Aorta (tissue), 5 donors: ENCODE data around the gene BMP6. TPM values are rescaled to one million over a fixed set of nuclear protein-coding genes. Genes with fewer than 3 reads are reported as not detected.

Experiments
- ATAC-seq: fragments of 200-7000 bp; cut with Tn5 transposase; one replicate; pipeline ENCODE4 v1.9.1; 2022; ENCODE audit warnings: moderate library complexity; ENCODE audit not compliant: low FRiP score
- DNase-seq, 2 donors: peaks; one replicate each; pipeline ENCODE4 v3.0.0-alpha.2; 2020
- H3K27ac ChIP-seq, 2 donors: one replicate each; pipeline ENCODE4 v1.5.1; 2013; ENCODE audit warnings: low read length in 2 of 2, mild to moderate bottlenecking in 2 of 2, moderate library complexity in 2 of 2, control low read depth in 1 of 2, inconsistent platforms in 1 of 2, low read depth in 1 of 2
- H3K27me3 ChIP-seq, 2 donors: one replicate each; pipeline ENCODE4 v1.6.1; 2013; ENCODE audit warnings: control low read depth in 1 of 2, low read length in 1 of 2, mild to moderate bottlenecking in 1 of 2, moderate library complexity in 1 of 2; ENCODE audit not compliant: insufficient read depth in 2 of 2, control insufficient read depth in 1 of 2
- H3K36me3 ChIP-seq, 2 donors: one replicate each; pipeline ENCODE4 v1.6.1; 2013; ENCODE audit warnings: control low read depth in 1 of 2, low read length in 1 of 2, mild to moderate bottlenecking in 1 of 2; ENCODE audit not compliant: insufficient read depth in 2 of 2, control insufficient read depth in 1 of 2
- H3K4me1 ChIP-seq, 2 donors: one replicate each; pipeline ENCODE4 v1.6.1; 2013; ENCODE audit warnings: low read length in 2 of 2, control low read depth in 1 of 2, mild to moderate bottlenecking in 1 of 2, moderate library complexity in 1 of 2; ENCODE audit not compliant: insufficient read depth in 2 of 2, control insufficient read depth in 1 of 2
- H3K4me3 ChIP-seq, 2 donors: one replicate each; pipeline ENCODE4 v1.5.1; 2013; ENCODE audit warnings: low read length in 2 of 2, control low read depth in 1 of 2, mild to moderate bottlenecking in 1 of 2
- H3K9me3 ChIP-seq: one replicate; pipeline ENCODE4 v1.6.1; 2013; ENCODE audit warnings: mild to moderate bottlenecking, low read length; ENCODE audit not compliant: control insufficient read depth
- WGBS, 2 donors: extraction: QIAGEN DNeasy Blood & Tissue Kit; methylation state at CpG; one replicate each; pipeline ENCODE4 v1.1.7; 2013; 5-methylcytosine and 5-hydroxymethylcytosine counted together
- intact Hi-C, 2 donors: fragments of 100-400 bp; cut with DNase I; formaldehyde crosslinking; loops; one replicate each; pipeline versions ENCODE4 v1.14.2 to v1.15.0; 2022
- polyA plus RNA-seq, 2 donors: library from polyadenylated mRNA; stranded (reverse); fragments of 200-250 nt; gene quantifications; one replicate each; pipeline ENCODE4 v1.2.3, GENCODE V29; 2013
- total RNA-seq, 2 donors: library from RNA; stranded (reverse); fragmentation: NEBNext Ultra II Directional; extraction: Animal tissue kit (Norgen Biotek cat#: 25700); gene quantifications; one replicate each; pipeline ENCODE4 v1.2.1, GENCODE V29; 2021
- donor health status: healthy with polysubstance abuse.
- donor health status: Bipolar disorder and iron deficiency.
- donor health status: DM: no; HTN: no; CAD: no.
- donor health status: DM: no; HTN: no; CAD: no.
- donor health status: DM: yes; HTN: yes; CAD: no.

Gene BMP6
- total and polyA plus RNA-seq, 4 donors, result 1.2 to 5.2 (median 4.0) TPM

- ATAC-seq (no peak), DNase-seq (no peak)
- H3K27ac ChIP-seq, result no peak overlapping the region
- no peaks in the 10 kb centered on the region for H3K36me3 ChIP-seq
- intact Hi-C loops, result no loop called here
- H3K4me1 ChIP-seq, result no peaks in the 10 kb centered on the region
- H3K4me3 ChIP-seq, result no peak overlapping the region
- 87 to 91% methylated on average over 3 of the region's 3 CpGs for WGBS, 2 donors
- no peaks in the 10 kb centered on the region for H3K9me3 ChIP-seq
- H3K27me3 ChIP-seq, result peaks cover 0 to 3% of the 10 kb centered on the region in 2 donors
These were observed 77.3 kb downstream of the BMP6 start for GRCh38 chr6:7803214-7803613.

GRCh38 chr6:7805078-7805849, 79.4 kb downstream of the BMP6 start:
- Histone ChIP-seq H3K27ac (no peak overlapping the region), H3K9me3 (no peaks in the 10 kb centered on the region), H3K4me3 (no peak overlapping the region), H3K36me3 (no peaks in the 10 kb centered on the region), H3K27me3 (peaks cover 0 to 3% of the 10 kb centered on the region in 2 donors), H3K4me1 (no peaks in the 10 kb centered on the region)
- intact Hi-C loops, result no loop called here
- ATAC-seq (no peak), DNase-seq (no peak)
- WGBS, 2 donors, result 78% methylated on average over 11 of the region's 11 CpGs

- ATAC-seq (no peak), DNase-seq (no peak)
- Histone ChIP-seq H3K27ac (no peak overlapping the region), H3K27me3 (peaks cover 0 to 3% of the 10 kb centered on the region in 2 donors), H3K36me3 (no peaks in the 10 kb centered on the region), H3K9me3 (no peaks in the 10 kb centered on the region), H3K4me1 (no peaks in the 10 kb centered on the region), H3K4me3 (no peak overlapping the region)
- WGBS, 2 donors, result 33% methylated on average over 6 of the region's 6 CpGs
- intact Hi-C loops, result no loop called here
These were observed 79.9 kb downstream of the BMP6 start for GRCh38 chr6:7805850-7806214.

GRCh38 chr6:7806711-7807110, 80.8 kb downstream of the BMP6 start:
- H3K4me1 ChIP-seq, result no peaks in the 10 kb centered on the region
- WGBS, 2 donors, result 86 to 88% methylated on average over 1 of the region's 1 CpG
- DNase-seq (no peak), ATAC-seq (no peak)
- intact Hi-C loops, result no loop called here
- H3K27ac ChIP-seq, result no peak overlapping the region
- H3K4me3 ChIP-seq, result no peak overlapping the region
- H3K36me3 ChIP-seq, result no peaks in the 10 kb centered on the region
- no peaks in the 10 kb centered on the region for H3K9me3 ChIP-seq
- H3K27me3 ChIP-seq, result peaks cover 0 to under 1% of the 10 kb centered on the region in 2 donors

- DNase-seq (no peak), ATAC-seq (no peak)
These were observed 83.4 kb downstream of the BMP6 start for GRCh38 chr6:7809346-7809745.

GRCh38 chr6:7811441-7811840, 85.5 kb downstream of the BMP6 start:
- DNase-seq (no peak), ATAC-seq (no peak)
- intact Hi-C loops, result no loop called here
- Histone ChIP-seq H3K9me3 (no peaks in the 10 kb centered on the region), H3K4me1 (no peaks in the 10 kb centered on the region), H3K27ac (no peak overlapping the region), H3K4me3 (no peak overlapping the region), H3K27me3 (no peaks in the 10 kb centered on the region), H3K36me3 (no peaks in the 10 kb centered on the region)
- WGBS, 2 donors, result 78 to 87% methylated on average over 9 of the region's 9 CpGs

More at GRCh38 chr6:7809346-7809745, 83.4 kb downstream of the BMP6 start:
- no peak overlapping the region for H3K4me3 ChIP-seq
- no peaks in the 10 kb centered on the region for H3K9me3 ChIP-seq
- intact Hi-C loops, result no loop called here
- no peaks in the 10 kb centered on the region for H3K36me3 ChIP-seq
- no peak overlapping the region for H3K27ac ChIP-seq
- no peaks in the 10 kb centered on the region for H3K27me3 ChIP-seq
- H3K4me1 ChIP-seq, result no peaks in the 10 kb centered on the region
- WGBS, 2 donors, result 84 to 85% methylated on average over 7 of the region's 7 CpGs

GRCh38 chr6:7812623-7813022, 86.7 kb downstream of the BMP6 start:
- H3K9me3 ChIP-seq, result no peaks in the 10 kb centered on the region
- no peak for ATAC-seq
- 48 to 65% methylated on average over 2 of the region's 2 CpGs for WGBS, 2 donors

GRCh38 chr6:7813193-7813592, 87.3 kb downstream of the BMP6 start:
- Histone ChIP-seq H3K27ac (no peak overlapping the region), H3K9me3 (no peaks in the 10 kb centered on the region), H3K4me3 (no peak overlapping the region), H3K4me1 (no peaks in the 10 kb centered on the region), H3K27me3 (no peaks in the 10 kb centered on the region), H3K36me3 (no peaks in the 10 kb centered on the region)
- DNase-seq (no peak), ATAC-seq (no peak)
- WGBS, 2 donors, result 90 to 100% methylated on average over 1 of the region's 1 CpG
- intact Hi-C loops, result no loop called here

More at GRCh38 chr6:7812623-7813022, 86.7 kb downstream of the BMP6 start:
- intact Hi-C loops, result no loop called here
- H3K36me3 ChIP-seq, result no peaks in the 10 kb centered on the region
- no peak overlapping the region for H3K4me3 ChIP-seq
- H3K4me1 ChIP-seq, result no peaks in the 10 kb centered on the region
- no peak for DNase-seq
- H3K27me3 ChIP-seq, result no peaks in the 10 kb centered on the region
- H3K27ac ChIP-seq, result no peak overlapping the region

GRCh38 chr6:7813704-7814103, 87.8 kb downstream of the BMP6 start:
- Histone ChIP-seq H3K36me3 (no peaks in the 10 kb centered on the region), H3K27ac (no peak overlapping the region), H3K9me3 (no peaks in the 10 kb centered on the region), H3K27me3 (no peaks in the 10 kb centered on the region), H3K4me1 (no peaks in the 10 kb centered on the region), H3K4me3 (no peak overlapping the region)
- ATAC-seq (no peak), DNase-seq (no peak)
- WGBS, 2 donors, result 82 to 89% methylated on average over 3 of the region's 3 CpGs
- intact Hi-C loops, result no loop called here
